B cell (primary cell): ENCODE measurements around the gene NUP155.

Experiments used
- EZH2 ChIP-seq: IDR thresholded peaks from 2 replicates; pipeline ENCODE4 v1.6.1; 2012; ENCODE audit warnings: borderline replicate concordance, low read depth, mild to moderate bottlenecking, moderate library complexity, low read length; ENCODE audit not compliant: insufficient read depth, poor library complexity, severe bottlenecking
- TF ChIP-seq, protein P1 (sequence below): fragments of 200-600 bp; IDR thresholded peaks from one replicate; pipeline ENCODE4 v1.8.0; 2022; ENCODE audit warnings: antibody characterized with exemption, mild to moderate bottlenecking

DNA sequence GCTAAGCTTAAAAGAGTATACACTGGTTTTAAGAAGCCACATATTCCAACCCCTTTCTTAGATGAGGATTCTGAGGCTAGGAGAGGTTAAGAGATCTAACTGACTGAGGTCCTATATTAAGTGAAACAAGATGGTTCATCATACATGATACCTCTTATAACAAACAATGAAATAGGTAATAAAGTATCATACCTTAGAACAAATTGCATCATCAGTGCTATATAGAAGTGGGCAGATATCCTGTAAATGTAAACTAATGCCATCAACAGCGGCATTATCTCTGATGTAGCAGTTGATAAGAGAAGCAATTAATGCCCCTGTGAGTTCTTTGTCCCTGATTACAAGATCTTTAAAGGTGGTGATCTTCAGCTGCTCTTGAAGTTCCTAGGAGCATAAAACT, 60.5 kb downstream of the NUP155 start:
- TF ChIP-seq, protein P1, sequence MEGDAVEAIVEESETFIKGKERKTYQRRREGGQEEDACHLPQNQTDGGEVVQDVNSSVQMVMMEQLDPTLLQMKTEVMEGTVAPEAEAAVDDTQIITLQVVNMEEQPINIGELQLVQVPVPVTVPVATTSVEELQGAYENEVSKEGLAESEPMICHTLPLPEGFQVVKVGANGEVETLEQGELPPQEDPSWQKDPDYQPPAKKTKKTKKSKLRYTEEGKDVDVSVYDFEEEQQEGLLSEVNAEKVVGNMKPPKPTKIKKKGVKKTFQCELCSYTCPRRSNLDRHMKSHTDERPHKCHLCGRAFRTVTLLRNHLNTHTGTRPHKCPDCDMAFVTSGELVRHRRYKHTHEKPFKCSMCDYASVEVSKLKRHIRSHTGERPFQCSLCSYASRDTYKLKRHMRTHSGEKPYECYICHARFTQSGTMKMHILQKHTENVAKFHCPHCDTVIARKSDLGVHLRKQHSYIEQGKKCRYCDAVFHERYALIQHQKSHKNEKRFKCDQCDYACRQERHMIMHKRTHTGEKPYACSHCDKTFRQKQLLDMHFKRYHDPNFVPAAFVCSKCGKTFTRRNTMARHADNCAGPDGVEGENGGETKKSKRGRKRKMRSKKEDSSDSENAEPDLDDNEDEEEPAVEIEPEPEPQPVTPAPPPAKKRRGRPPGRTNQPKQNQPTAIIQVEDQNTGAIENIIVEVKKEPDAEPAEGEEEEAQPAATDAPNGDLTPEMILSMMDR, result no peak
- TF ChIP-seq EZH2, result no peak
